ENCODE results near the gene PTGS2.

Gene PTGS2

GRCh38 chr1:186703209-186703766 is 23.1 kb upstream of the PTGS2 start:
- Histone ChIP-seq H3K4me3 (ENCODE audit: insufficient read depth, low read length, poor library complexity, severe bottlenecking) (no peak overlapping the region), H2AFZ (ENCODE audit: low read depth, low read length, severe bottlenecking) (no peak overlapping the region)

GRCh38 chr1:186700722-186701121 is 20.5 kb upstream of the PTGS2 start:
- Histone ChIP-seq H3K27ac (ENCODE audit: low read depth, low read length) (no peak overlapping the region), H3K4me2 (ENCODE audit: low read depth, low read length, poor library complexity, severe bottlenecking) (no peak overlapping the region), H4K20me1 (ENCODE audit: low read depth, low read length) (no peaks in the 10 kb centered on the region), H3K9me2 (replicated peaks; ENCODE audit: insufficient read depth, low read length) (no peaks in the 10 kb centered on the region), H3K9me3 (ENCODE audit: insufficient read depth, low read length) (no peaks in the 10 kb centered on the region), H2AFZ (ENCODE audit: low read depth, low read length, severe bottlenecking) (no peak overlapping the region), H3K27me3 (ENCODE audit: low read length) (no peaks in the 10 kb centered on the region), H3K4me3 (ENCODE audit: insufficient read depth, low read length, poor library complexity, severe bottlenecking) (no peak overlapping the region), H3K36me3 (ENCODE audit: low read length) (no peaks in the 10 kb centered on the region), H3F3A (ENCODE audit: insufficient read depth) (no peaks in the 10 kb centered on the region), H3K79me2 (ENCODE audit: insufficient read depth, low read length) (no peaks in the 10 kb centered on the region), H3K9ac (ENCODE audit: low read length) (no peak overlapping the region)
- TF ChIP-seq CTCF (IDR thresholded peaks at IDR 0.05; ENCODE audit: insufficient read depth, low read length, poor library complexity, severe bottlenecking) (no peak), EZH2phosphoT487 (conservative IDR thresholded peaks at IDR 0.05; ENCODE audit: low read length) (no peak)

More at GRCh38 chr1:186703209-186703766, 23.1 kb upstream of the PTGS2 start:
- TF ChIP-seq CTCF (IDR thresholded peaks at IDR 0.05; ENCODE audit: insufficient read depth, low read length, poor library complexity, severe bottlenecking) = no peak
- no peak for TF ChIP-seq EZH2phosphoT487 (conservative IDR thresholded peaks at IDR 0.05; ENCODE audit: low read length)
- no peak overlapping the region for H3K9ac ChIP-seq (ENCODE audit: low read length)
- H3K36me3 ChIP-seq (ENCODE audit: low read length) = no peaks in the 10 kb centered on the region
- no peak overlapping the region for H3K4me2 ChIP-seq (ENCODE audit: low read depth, low read length, poor library complexity, severe bottlenecking)
- H4K20me1 ChIP-seq (ENCODE audit: low read depth, low read length) = no peaks in the 10 kb centered on the region
- no peaks in the 10 kb centered on the region for H3K79me2 ChIP-seq (ENCODE audit: insufficient read depth, low read length)
- H3K9me3 ChIP-seq (ENCODE audit: insufficient read depth, low read length) = no peaks in the 10 kb centered on the region
- H3F3A ChIP-seq (ENCODE audit: insufficient read depth) = no peaks in the 10 kb centered on the region
- no peaks in the 10 kb centered on the region for H3K27me3 ChIP-seq (ENCODE audit: low read length)
- no peak overlapping the region for H3K27ac ChIP-seq (ENCODE audit: low read depth, low read length)
- no peaks in the 10 kb centered on the region for H3K9me2 ChIP-seq (replicated peaks; ENCODE audit: insufficient read depth, low read length)

- H3K4me3 ChIP-seq (ENCODE audit: insufficient read depth, low read length, poor library complexity, severe bottlenecking) = no peak overlapping the region
- H3K79me2 ChIP-seq (ENCODE audit: insufficient read depth, low read length) = no peaks in the 10 kb centered on the region
- H3K4me2 ChIP-seq (ENCODE audit: low read depth, low read length, poor library complexity, severe bottlenecking) = no peak overlapping the region
- TF ChIP-seq EZH2phosphoT487 (conservative IDR thresholded peaks at IDR 0.05; ENCODE audit: low read length) (no peak), CTCF (IDR thresholded peaks at IDR 0.05; ENCODE audit: insufficient read depth, low read length, poor library complexity, severe bottlenecking) (no peak)
- no peak overlapping the region for H3K27ac ChIP-seq (ENCODE audit: low read depth, low read length)
- H3K27me3 ChIP-seq (ENCODE audit: low read length) = no peaks in the 10 kb centered on the region
- H2AFZ ChIP-seq (ENCODE audit: low read depth, low read length, severe bottlenecking) = no peak overlapping the region
- no peaks in the 10 kb centered on the region for H3F3A ChIP-seq (ENCODE audit: insufficient read depth)
- no peaks in the 10 kb centered on the region for H4K20me1 ChIP-seq (ENCODE audit: low read depth, low read length)
- H3K36me3 ChIP-seq (ENCODE audit: low read length) = no peaks in the 10 kb centered on the region
- H3K9me3 ChIP-seq (ENCODE audit: insufficient read depth, low read length) = no peaks in the 10 kb centered on the region
- no peaks in the 10 kb centered on the region for H3K9me2 ChIP-seq (replicated peaks; ENCODE audit: insufficient read depth, low read length)
- no peak overlapping the region for H3K9ac ChIP-seq (ENCODE audit: low read length)
Measured at GRCh38 chr1:186699519-186699918, 19.3 kb upstream of the PTGS2 start.
